ENCODE results near the gene ARMC6. TPM values are rescaled to one million over a fixed set of nuclear protein-coding genes. Genes with fewer than 3 reads are reported as not detected.

The ARMC6 gene
- 29.7 TPM for polyA plus RNA-seq (ENCODE audit: insufficient read length)

GRCh38 chr19:19033426-19034203 is at the start of gene ARMC6, which contains the start of gene SUGP2:
Gene ARMC6, plus strand, starts transcription at chr19:19033603. Its CDS starts 607 bp downstream, at chr19:19034210.
Gene SUGP2, minus strand, starts transcription at chr19:19033517. Its CDS starts 2,446 bp downstream, at chr19:19031071.
- DNase-seq = peak; percentile 94

- DNase-seq = no peak
These were observed 49.2 kb upstream of the ARMC6 start for GRCh38 chr19:18984251-18984650.

GRCh38 chr19:18985257-18985656 is 48.1 kb upstream of the ARMC6 start:
- peak; percentile 23 for DNase-seq

GRCh38 chr19:18987456-18987855 is 45.9 kb upstream of the ARMC6 start:
- DNase-seq = no peak

- DNase-seq = no peak
These were observed 44.1 kb upstream of the ARMC6 start for GRCh38 chr19:18989316-18989715.

GRCh38 chr19:18990128-18990708 is 43.2 kb upstream of the ARMC6 start:
- no peak for DNase-seq

- DNase-seq = no peak
These were observed 42.4 kb upstream of the ARMC6 start for GRCh38 chr19:18991006-18991405.

- DNase-seq = no peak
These were observed 41.9 kb upstream of the ARMC6 start for GRCh38 chr19:18991468-18991867.

GRCh38 chr19:18992696-18993095 is 40.7 kb upstream of the ARMC6 start:
- DNase-seq = no peak

GRCh38 chr19:18993115-18993514 is 40.3 kb upstream of the ARMC6 start:
- DNase-seq = no peak

- DNase-seq = no peak
These were observed 37.6 kb upstream of the ARMC6 start for GRCh38 chr19:18995804-18996241.

GRCh38 chr19:18996351-18996750 is 37.1 kb upstream of the ARMC6 start:
- DNase-seq = no peak

- DNase-seq = no peak
These were observed 36.5 kb upstream of the ARMC6 start for GRCh38 chr19:18996796-18997394.

- no peak for DNase-seq
These were observed 35.1 kb upstream of the ARMC6 start for GRCh38 chr19:18998276-18998675.

- DNase-seq = no peak
These were observed 34.2 kb upstream of the ARMC6 start for GRCh38 chr19:18999016-18999758.

GRCh38 chr19:18999896-19000620 is 33.3 kb upstream of the ARMC6 start:
- no peak for DNase-seq

GRCh38 chr19:19004144-19004543 is 29.3 kb upstream of the ARMC6 start:
- no peak for DNase-seq

GRCh38 chr19:19006213-19006612 is 27.2 kb upstream of the ARMC6 start:
- DNase-seq = no peak

- no peak for DNase-seq
These were observed 23.5 kb upstream of the ARMC6 start for GRCh38 chr19:19009951-19010350.

- DNase-seq = no peak
These were observed 22.9 kb upstream of the ARMC6 start for GRCh38 chr19:19010551-19010950.

- no peak for DNase-seq
These were observed 12.3 kb upstream of the ARMC6 start for GRCh38 chr19:19021115-19021514.

GRCh38 chr19:19022380-19022961 is 10.9 kb upstream of the ARMC6 start:
- no peak for DNase-seq

Measured in hindlimb muscle (tissue), 1 donor.